HPDE6-E6E7 (cell line): Measurements from ENCODE around the gene SRMS.
A peak's percentile ranks its signal among the peaks of the same experiment; 100 is the strongest.
"Not testable (repeated sequence)": the region's sequence is repeated elsewhere in the genome, so short reads cannot be mapped to it uniquely, and the experiment has no call there.

Experiments used
- DNase-seq: peaks from one replicate; pipeline ENCODE4 v3.0.0; 2011; ENCODE audit warnings: missing footprints; ENCODE audit errors: extremely low spot score

The SRMS gene

GRCh38 chr20:63579017-63579694 lies 31.6 kb upstream of the SRMS start:
- DNase-seq, result no peak

DNA sequence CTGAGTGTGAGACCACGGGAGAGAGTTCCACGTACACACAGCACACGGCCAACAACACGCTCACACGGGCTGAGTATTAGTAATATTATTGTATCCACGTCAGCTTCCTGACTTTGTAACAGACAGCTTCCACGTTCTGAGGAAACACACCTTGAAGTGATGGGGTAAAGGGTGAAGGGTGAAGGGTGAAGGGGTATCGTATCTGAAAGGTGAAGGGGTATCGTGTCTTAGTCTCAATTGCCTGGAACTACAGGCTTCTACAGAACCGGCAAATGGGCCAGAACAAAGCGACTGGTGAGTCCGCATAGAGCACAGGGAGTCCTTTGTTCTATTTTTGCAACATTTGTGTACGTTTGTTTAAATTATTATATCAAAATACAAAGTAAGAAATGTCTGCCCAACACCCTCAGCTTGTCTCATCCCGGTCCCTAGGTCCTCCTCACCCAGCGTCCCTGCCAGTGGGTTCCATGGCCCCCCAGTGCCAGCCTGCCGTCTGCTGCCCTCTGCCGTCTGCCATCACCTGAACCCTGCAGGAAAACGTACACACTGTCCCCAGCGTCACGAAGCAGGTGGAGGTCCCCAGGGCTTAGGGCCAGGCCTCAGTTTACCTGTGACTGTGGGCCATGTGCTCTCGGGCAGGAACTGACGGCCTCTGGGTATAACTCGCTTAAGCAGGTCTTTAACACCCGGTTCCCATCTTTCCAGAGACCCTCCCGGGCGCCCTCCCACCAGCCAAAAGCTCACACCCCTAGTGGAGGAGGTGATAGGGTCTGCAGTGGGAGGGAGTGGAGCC lies 30.9 kb upstream of the SRMS start:
- DNase-seq, result no peak

DNA sequence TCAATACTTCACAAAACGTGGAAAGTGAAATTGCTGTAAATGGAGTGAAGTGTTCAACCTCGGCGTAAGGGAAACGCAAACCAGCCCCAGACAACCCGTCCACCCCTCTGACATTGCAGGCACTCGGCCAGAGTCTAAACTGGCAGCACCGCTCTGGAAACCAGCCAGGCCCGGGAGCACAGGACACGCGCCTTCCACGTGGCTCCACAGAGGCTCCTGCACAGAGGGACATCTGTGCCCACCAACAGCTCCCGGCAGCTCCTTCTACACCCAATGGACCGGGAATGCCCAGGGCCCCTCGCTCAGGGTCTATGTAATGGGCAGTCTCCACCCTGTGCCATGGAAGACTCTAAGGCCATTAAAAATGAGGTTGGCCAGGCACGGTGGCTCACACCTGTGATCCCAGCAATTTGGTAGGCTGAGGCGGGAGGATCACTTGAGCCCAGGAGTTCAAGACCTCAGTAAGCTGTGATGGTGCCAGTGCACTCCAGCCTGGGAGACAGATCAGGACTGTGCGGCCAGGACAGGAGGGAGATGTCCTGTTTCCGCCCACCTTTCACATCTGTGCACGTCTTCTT lies 29.9 kb upstream of the SRMS start:
- no peak for DNase-seq

DNA sequence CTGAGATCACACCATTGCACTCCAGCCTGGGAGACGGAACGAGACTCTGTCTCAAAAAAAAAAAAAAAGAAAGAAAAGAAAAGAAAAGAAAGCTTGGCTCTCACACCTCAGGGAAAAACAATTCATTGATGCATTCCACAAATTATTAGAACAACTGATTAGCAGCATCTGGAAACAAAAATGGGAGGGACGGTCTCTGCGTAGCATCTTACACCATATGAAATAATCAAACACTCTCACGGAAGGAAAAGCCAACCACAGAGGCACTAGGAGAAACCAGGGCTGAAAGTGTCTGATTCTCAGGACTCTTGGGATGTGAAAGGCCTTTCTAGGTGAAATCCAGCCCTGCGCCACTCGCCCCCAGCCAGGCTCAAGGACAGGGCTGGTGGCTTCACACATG lies 28.8 kb upstream of the SRMS start:
- no peak for DNase-seq

GRCh38 chr20:63574829-63575743 lies 27.5 kb upstream of the SRMS start:
- DNase-seq, result no peak

GRCh38 chr20:63574156-63574828 lies 26.7 kb upstream of the SRMS start, which contains the start of gene HELZ2:
Gene HELZ2 (minus strand): TSS chr20:63574239. CDS start chr20:63572385, 1,854 bp downstream.
- peak; percentile 95 for DNase-seq

DNA sequence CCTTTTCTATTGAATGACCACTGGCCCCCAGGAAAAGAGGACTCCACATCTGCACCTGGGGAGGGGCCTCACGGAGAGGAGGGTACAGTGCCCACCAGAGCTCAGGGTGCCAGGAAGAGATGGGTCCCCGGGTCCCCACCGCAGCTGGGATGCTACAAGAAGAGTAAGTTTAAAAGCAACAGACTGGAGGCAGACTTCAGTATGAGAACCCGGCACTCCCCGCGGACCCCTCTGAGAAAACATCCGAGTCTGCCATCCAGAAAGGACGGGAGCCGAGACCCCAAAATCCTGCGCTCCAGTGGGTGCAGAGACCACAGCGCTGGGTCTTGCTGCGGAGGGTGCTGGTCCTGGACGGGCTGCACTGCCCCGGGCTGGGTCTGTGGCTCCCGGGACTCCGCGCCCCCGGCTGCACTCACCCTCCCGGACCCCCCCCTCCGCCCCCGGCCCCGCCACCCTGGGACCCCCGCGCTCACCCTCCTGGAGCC lies 26.1 kb upstream of the SRMS start:
- no peak for DNase-seq

GRCh38 chr20:63572788-63573646 lies 25.5 kb upstream of the SRMS start:
- no peak for DNase-seq

DNA sequence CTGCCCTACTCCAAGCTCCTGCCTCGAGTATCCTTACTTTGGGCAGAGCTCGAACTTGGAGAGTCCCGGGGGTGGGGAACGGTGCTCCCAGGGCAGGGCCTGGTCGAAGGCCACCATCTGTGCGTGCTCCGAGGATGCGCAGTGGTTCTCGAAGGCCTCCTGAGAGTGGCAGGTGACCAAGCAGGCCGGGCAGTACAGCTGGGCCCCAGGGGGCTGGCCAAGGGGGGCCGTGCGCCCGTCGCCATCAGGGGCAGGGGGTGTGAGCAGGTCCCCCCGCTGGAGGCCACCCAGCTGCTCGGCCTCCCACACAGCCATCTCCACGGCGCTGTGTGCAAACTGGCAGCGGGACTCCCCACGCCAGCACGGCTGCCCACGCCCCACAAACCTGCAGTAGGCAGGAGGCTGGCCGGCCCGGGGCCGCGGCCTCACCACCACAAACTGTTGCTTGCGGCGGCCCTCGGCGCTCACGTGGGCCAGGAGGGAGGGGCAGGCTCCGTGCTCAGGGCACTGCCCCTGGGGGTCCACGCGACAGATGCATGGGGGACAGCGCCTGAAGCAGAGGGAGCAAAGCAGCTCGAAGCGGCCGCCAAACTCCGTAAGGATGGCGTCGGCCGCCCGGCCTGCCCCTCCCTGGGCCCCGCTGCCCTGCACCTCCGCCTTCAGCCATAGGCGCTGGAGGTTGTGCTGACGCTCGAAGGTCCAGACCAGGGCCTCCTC lies 24.7 kb upstream of the SRMS start:
- no peak for DNase-seq

DNA sequence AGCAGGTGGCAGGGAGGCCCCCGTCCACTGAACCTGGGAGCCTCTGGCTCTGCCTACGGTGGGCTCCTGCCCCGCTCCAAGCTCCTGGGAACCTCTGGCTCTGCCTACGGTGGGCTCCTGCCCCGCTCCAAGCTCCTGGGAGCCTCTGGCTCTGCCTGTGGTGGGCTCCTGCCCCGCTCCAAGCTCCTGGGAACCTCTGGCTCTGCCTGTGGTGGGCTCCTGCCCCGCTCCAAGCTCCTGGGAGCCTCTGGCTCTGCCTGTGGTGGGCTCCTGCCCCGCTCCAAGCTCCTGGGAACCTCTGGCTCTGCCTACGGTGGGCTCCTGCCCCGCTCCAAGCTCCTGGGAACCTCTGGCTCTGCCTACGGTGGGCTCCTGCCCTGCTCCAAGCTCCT lies 23.5 kb upstream of the SRMS start:
- not testable (repeated sequence) for DNase-seq

DNA sequence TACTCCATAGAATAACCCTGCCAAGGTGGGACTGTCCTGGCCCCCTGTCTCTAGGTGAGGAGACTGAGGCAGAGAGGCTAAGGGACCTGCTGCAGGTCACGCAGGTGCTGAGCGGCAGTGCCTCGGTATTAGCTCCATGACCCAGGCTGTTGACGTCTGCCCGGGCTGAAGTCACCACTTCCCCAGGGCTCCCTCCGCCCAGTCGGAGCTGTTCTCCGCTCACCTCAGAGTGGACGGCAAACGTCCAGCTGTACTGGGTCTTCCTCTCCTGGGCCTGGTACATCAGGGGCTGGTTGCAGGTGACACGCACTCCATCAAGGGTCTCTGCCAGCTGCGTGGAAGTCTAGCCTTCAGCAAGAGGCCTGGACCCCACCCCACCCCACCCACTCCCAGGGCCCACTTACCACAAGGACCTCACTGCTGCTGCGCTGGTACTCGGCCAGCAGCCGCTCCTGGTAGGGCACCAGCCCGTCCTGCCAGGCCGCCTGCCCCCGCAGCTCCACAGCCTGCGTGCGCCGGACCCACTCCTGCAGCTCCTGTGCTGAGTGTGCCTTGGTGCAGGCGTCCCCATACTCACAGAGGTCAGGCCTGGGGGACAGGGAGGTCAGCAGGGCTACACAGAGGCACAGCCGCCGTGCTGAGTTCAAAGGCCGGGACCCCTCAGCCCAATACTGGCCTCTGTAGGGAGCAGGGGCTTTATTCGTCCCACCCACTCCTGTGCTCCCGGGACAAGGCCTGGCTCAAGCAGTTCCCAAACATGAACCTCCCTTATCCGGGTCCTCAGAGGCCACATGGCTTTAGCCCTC lies 22.9 kb upstream of the SRMS start:
- DNase-seq, result no peak

GRCh38 chr20:63568986-63569949 lies 21.7 kb upstream of the SRMS start:
- no peak for DNase-seq

DNA sequence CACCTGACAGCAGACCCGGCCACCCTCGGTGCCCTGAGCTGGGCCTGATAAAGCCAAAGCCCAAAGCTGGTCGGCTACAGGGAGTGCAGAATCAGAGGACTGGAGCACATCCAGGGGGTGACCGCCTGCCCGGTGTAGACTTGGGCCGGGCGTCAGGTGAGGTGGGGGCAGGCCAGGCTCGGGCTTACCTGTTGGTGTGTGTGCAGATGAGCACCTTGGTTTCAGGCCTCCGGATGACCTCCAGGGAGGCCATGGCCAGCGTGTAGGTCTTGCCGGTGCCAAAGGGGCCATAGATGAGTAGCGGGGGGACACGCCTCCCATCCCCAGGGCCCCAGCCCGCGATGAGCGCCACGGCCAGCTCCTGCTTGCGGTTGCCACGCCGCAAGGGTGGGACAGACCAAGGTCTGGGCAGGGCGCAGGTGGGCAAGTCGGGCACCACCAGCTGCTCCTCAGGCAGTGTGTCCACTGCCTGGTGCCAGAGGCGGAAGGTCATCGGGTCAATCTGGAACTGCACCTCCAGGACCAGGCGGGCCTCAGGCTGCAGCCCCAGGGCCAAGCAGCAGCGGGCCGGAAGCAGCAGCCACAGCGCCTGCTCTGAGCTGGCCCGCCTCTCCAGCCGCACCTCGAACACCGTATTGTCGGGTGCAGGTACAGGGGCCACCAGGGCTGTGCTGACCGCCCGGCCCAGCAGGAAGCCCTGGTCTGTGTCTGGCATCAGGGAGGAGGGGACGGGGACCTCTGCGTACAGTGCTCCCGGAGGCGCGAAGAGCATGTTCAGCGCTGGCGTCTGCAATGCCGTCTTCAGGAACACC lies 20.8 kb upstream of the SRMS start:
- DNase-seq, result no peak

DNA sequence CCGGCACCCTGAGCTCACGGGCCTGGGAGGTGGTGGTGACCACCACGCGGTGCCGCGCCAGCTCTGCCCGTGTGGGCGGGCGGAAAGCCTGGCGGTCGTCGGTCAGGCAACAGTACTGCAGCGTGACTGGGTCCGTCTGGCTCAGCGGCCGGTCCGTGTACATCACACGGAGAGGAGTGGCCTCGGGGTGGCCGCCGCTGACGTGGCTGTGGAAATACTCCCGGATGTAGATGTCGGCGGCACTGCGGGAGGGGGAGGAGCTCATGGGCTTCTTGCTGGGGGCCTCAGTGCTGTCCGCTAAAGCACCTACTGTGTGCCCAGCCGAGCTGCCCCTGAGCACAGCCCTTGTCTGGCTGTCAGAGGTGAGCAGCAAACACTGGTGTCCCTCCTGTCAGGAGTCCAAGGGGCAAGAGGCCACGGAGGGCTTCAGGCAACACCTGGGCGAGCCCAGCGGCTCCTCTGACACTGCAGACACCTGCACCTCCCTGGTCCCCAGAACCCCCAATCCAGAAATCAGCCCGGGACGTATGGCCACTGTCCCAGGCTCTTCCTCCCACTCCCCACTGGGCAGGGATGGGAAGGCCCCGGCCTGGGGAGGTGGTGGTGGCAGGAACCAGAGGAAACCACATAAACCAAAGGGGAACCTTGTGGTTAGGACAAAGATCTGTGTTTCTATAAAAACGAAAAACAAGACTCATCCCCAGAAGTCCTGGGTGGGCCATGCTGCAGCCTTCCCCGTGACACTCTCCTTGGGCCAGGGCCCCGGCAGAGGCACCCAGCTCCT lies 20.0 kb upstream of the SRMS start:
- DNase-seq, result no peak

DNA sequence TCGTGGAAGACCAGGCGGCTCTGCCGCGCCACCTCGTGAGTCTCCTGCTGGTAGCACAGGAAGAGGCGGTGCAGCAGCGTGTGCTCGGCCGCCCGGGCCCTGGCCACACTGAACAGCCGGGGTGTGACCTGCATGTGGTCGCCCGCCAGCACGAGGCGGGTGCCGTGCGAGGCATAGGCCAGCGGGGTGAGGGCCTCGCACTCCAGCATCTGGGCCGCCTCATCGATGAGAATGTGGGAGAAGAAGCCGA lies 19.5 kb upstream of the SRMS start:
- DNase-seq, result no peak
